Caco-2 (cell line): Measurements from ENCODE around the gene RYR2. TPM values are rescaled to one million over a fixed set of nuclear protein-coding genes. Genes with fewer than 3 reads are reported as not detected.

ENCODE experiments used
- BruUV-seq: library from RNA; stranded (reverse); fragments of 400-500 nt; replicated peaks from 2 replicates; lab custom pipeline; 2021; lab: Mats Ljungman, UMichigan
- CTCF ChIA-PET: fragments of 300-600 bp; sonication (Branson Sonifier 250); formaldehyde crosslinking; loops from one replicate; lab custom pipeline; 2022; ENCODE audit warnings: antibody characterized with exemption; lab: Charles Lee
- POLR2A ChIA-PET: fragments of 300-600 bp; sonication (Branson Sonifier 250); formaldehyde crosslinking; loops from one replicate; lab custom pipeline; 2022; ENCODE audit warnings: antibody characterized with exemption; lab: Charles Lee
- DNase-seq, 2 experiments: peaks; one replicate each; pipeline versions ENCODE4 v3.0.0 to v3.0.0-alpha.2; 2020 to 2022
- H3K27me3 ChIP-seq: replicated peaks from 2 replicates; pipeline ENCODE4 v1.6.0; 2011; ENCODE audit warnings: low read length; ENCODE audit not compliant: control insufficient read depth, insufficient read depth
- H3K36me3 ChIP-seq: 2 replicates; pipeline ENCODE4 v1.5.1; 2011; ENCODE audit warnings: low read length; ENCODE audit not compliant: control insufficient read depth, insufficient read depth
- H3K4me1 ChIP-seq: fragments of 250-450 bp; sonication (Bioruptor Pico); 2 replicates; pipeline ENCODE4 v1.5.1; 2020; ENCODE audit warnings: mild to moderate bottlenecking
- H3K4me3 ChIP-seq: 2 replicates; pipeline ENCODE4 v1.5.1; 2011; ENCODE audit warnings: low read depth, mild to moderate bottlenecking, control low read depth, low read length
- H3K9me3 ChIP-seq: fragments of 250-450 bp; sonication (Bioruptor Pico); 2 replicates; pipeline ENCODE4 v1.5.1; 2020; ENCODE audit warnings: mild to moderate bottlenecking, moderate library complexity
- H3K27ac Mint-ChIP-seq: one replicate; pipeline ENCODE4 v1.8.0; 2022; ENCODE audit warnings: mixed read lengths; ENCODE audit not compliant: unreplicated experiment
- H3K27me3 Mint-ChIP-seq: one replicate; pipeline ENCODE4 v1.8.0; 2022; ENCODE audit warnings: mixed read lengths; ENCODE audit not compliant: insufficient read depth, unreplicated experiment
- H3K36me3 Mint-ChIP-seq: one replicate; pipeline ENCODE4 v1.8.0; 2022; ENCODE audit warnings: mild to moderate bottlenecking, mixed read lengths; ENCODE audit not compliant: insufficient read depth, unreplicated experiment
- H3K4me1 Mint-ChIP-seq: one replicate; pipeline ENCODE4 v1.8.0; 2022; ENCODE audit warnings: low read depth, mixed read lengths; ENCODE audit not compliant: unreplicated experiment
- H3K4me3 Mint-ChIP-seq: one replicate; pipeline ENCODE4 v1.8.0; 2022; ENCODE audit warnings: mild to moderate bottlenecking, moderate library complexity, mixed read lengths; ENCODE audit not compliant: unreplicated experiment
- H3K9me3 Mint-ChIP-seq: one replicate; pipeline ENCODE4 v1.8.0; 2022; ENCODE audit warnings: mixed read lengths; ENCODE audit not compliant: unreplicated experiment
- intact Hi-C: fragments of 100-400 bp; cut with micrococcal nuclease; formaldehyde crosslinking; loops from one replicate; pipeline ENCODE4 v1.10.0; 2022; ENCODE audit not compliant: unreplicated experiment
- total RNA-seq: library from RNA; stranded (reverse); gene quantifications from 2 replicates; pipeline ENCODE4 v1.2.3, GENCODE V29; 2022
- TF ChIP-seq, protein P1 (sequence below), 2 experiments: fragments of 200-600 bp in 1 of 2; IDR thresholded peaks; 1 replicate in 1 of 2; 2 replicates in 1 of 2; pipeline versions ENCODE4 v1.5.1 to v1.8.0; 2011 to 2022; ENCODE audit warnings: antibody characterized with exemption in 1 of 2, control low read depth in 1 of 2, inconsistent platforms in 1 of 2, low read depth in 1 of 2, low read length in 1 of 2, mild to moderate bottlenecking in 1 of 2, moderate library complexity in 1 of 2; ENCODE audit not compliant: insufficient read depth in 1 of 2, severe bottlenecking in 1 of 2, unreplicated experiment in 1 of 2

The RYR2 gene
- total RNA-seq, 1 experiment from 2014 or later = 3.4 TPM

GRCh38 chr1:237858992-237859391 lies 817.0 kb downstream of the RYR2 start:
- intact Hi-C loops = no loop called here

DNA sequence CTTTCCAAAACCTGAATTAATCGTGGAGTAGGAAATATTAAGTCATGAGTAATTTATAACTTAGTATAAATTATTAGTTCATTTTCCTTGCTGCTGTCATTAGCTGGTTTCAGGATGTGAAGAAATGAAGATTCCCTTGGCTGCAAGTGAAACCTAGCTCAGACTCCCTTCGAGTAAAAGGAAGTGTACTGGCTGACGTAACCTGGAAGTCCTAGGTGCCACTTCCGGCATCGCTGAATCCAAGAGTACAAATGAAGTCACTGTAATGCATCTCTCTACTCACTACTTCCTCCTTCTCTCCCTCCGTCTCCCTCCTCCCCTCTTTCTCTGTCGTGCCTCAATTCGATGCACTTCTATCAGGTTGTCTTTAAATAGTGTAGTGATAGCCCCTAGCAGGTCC lies 820.0 kb downstream of the RYR2 start:
- Histone ChIP-seq H3K36me3 (no peaks in the 10 kb centered on the region), H3K4me3 (no peak overlapping the region), H3K9me3 (no peaks in the 10 kb centered on the region), H3K27me3 (no peaks in the 10 kb centered on the region), H3K4me1 (no peaks in the 10 kb centered on the region)
- TF ChIP-seq, protein P1, sequence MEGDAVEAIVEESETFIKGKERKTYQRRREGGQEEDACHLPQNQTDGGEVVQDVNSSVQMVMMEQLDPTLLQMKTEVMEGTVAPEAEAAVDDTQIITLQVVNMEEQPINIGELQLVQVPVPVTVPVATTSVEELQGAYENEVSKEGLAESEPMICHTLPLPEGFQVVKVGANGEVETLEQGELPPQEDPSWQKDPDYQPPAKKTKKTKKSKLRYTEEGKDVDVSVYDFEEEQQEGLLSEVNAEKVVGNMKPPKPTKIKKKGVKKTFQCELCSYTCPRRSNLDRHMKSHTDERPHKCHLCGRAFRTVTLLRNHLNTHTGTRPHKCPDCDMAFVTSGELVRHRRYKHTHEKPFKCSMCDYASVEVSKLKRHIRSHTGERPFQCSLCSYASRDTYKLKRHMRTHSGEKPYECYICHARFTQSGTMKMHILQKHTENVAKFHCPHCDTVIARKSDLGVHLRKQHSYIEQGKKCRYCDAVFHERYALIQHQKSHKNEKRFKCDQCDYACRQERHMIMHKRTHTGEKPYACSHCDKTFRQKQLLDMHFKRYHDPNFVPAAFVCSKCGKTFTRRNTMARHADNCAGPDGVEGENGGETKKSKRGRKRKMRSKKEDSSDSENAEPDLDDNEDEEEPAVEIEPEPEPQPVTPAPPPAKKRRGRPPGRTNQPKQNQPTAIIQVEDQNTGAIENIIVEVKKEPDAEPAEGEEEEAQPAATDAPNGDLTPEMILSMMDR (IDR thresholded peaks at IDR 0.05; ENCODE audit: insufficient read depth in 1 of 2, low read depth in 1 of 2, low read length in 1 of 2, severe bottlenecking in 1 of 2, unreplicated experiment in 1 of 2) = no peak
- ChIA-PET CTCF (interaction anchor here (0.8 kb wide), 1 partner anchor 8 kb away, joined by 3 read pairs; no protein-coding TSS in a partner anchor), POLR2A (no interaction called here)
- Mint-ChIP-seq H3K36me3 (no peaks in the 10 kb centered on the region), H3K4me1 (no peaks in the 10 kb centered on the region), H3K4me3 (no peak overlapping the region), H3K9me3 (no peaks in the 10 kb centered on the region), H3K27me3 (peaks cover 4% of the 10 kb centered on the region), H3K27ac (no peak overlapping the region)
- intact Hi-C loops = loop anchor here (5.0 to 10.0 kb wide), 2 partner anchors 393 to 1090 kb away; no protein-coding TSS in a partner anchor
- BruUV-seq = no TSS peak
- DNase-seq = no peak

More at GRCh38 chr1:237858992-237859391, 817.0 kb downstream of the RYR2 start:
- no peaks in the 10 kb centered on the region for H3K4me1 ChIP-seq
- Mint-ChIP-seq H3K27me3 (peaks cover 4% of the 10 kb centered on the region), H3K9me3 (peaks cover 9% of the 10 kb centered on the region), H3K4me3 (no peak overlapping the region), H3K36me3 (no peaks in the 10 kb centered on the region), H3K4me1 (no peaks in the 10 kb centered on the region), H3K27ac (no peak overlapping the region)
- H3K27me3 ChIP-seq = no peaks in the 10 kb centered on the region
- BruUV-seq = no TSS peak
- ChIA-PET CTCF (no interaction called here), POLR2A (no interaction called here)
- DNase-seq = no peak
- H3K4me3 ChIP-seq = no peak overlapping the region
- no peaks in the 10 kb centered on the region for H3K36me3 ChIP-seq
- TF ChIP-seq, protein P1 (IDR thresholded peaks at IDR 0.05; ENCODE audit: insufficient read depth in 1 of 2, low read depth in 1 of 2, low read length in 1 of 2, severe bottlenecking in 1 of 2, unreplicated experiment in 1 of 2) = no peak
- H3K9me3 ChIP-seq = no peaks in the 10 kb centered on the region

DNA sequence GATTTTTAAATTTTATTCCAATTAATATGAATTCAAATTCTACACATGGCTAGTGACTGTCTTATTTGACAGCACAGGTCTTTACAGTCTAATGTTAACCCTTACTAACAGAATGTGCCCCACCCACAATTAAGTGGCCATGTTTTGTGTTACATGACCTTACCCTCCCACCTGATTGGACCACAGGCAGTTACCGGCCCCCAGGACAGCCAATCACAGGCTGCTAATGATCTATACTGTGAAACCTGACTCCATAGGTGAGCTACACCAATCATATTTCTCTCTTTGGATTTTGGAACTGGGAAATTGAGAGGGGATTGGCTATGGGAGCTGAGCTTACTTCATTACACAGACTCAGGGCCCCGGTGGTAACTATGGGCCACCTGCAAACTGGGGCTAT lies 821.2 kb downstream of the RYR2 start:
- TF ChIP-seq, protein P1 (IDR thresholded peaks at IDR 0.05; ENCODE audit: insufficient read depth in 1 of 2, low read depth in 1 of 2, low read length in 1 of 2, severe bottlenecking in 1 of 2, unreplicated experiment in 1 of 2) = no peak
- CTCF ChIA-PET = interaction anchor here (1.4 kb wide), 1 partner anchor 12 kb away, joined by 4 read pairs; no protein-coding TSS in a partner anchor
- H3K27me3 ChIP-seq = no peaks in the 10 kb centered on the region

More for the DNA sequence above, 821.2 kb downstream of the RYR2 start:
- Histone ChIP-seq H3K4me1 (no peaks in the 10 kb centered on the region), H3K9me3 (no peaks in the 10 kb centered on the region), H3K36me3 (no peaks in the 10 kb centered on the region), H3K4me3 (no peak overlapping the region)
- Mint-ChIP-seq H3K27ac (no peak overlapping the region), H3K4me3 (no peak overlapping the region), H3K9me3 (no peaks in the 10 kb centered on the region), H3K4me1 (no peaks in the 10 kb centered on the region), H3K36me3 (no peaks in the 10 kb centered on the region), H3K27me3 (peaks cover 4% of the 10 kb centered on the region)
- no TSS peak for BruUV-seq
- intact Hi-C loops = loop anchor here (5.0 to 10.0 kb wide), 2 partner anchors 392 to 1089 kb away; no protein-coding TSS in a partner anchor
- DNase-seq = no peak
- POLR2A ChIA-PET = no interaction called here
